Endothelial cell of umbilical vein (primary cell): ENCODE measurements around the gene KCNB1. TPM values are rescaled to one million over a fixed set of nuclear protein-coding genes. Genes with fewer than 3 reads are reported as not detected.

Experiments used
- BruUV-seq: library from RNA; stranded (reverse); fragments of 400-500 nt; replicated peaks from 2 replicates; lab custom pipeline; 2021; lab: Mats Ljungman, UMichigan
- CTCF ChIA-PET: fragments of 300-600, 350-600 bp; sonication (Branson Sonifier 250); formaldehyde crosslinking; loops from one replicate; lab custom pipeline; 2021; ENCODE audit warnings: antibody characterized with exemption, inconsistent platforms; lab: Charles Lee
- POLR2A ChIA-PET: fragments of 300-600, 350-600 bp; sonication (Branson Sonifier 250); formaldehyde crosslinking; loops from one replicate; lab custom pipeline; 2021; ENCODE audit warnings: antibody characterized with exemption, inconsistent platforms; lab: Charles Lee
- DNase-seq: peaks from one replicate; pipeline ENCODE4 v3.0.0-alpha.2; 2011; ENCODE audit warnings: low read depth, low spot score
- FAIRE-seq: peaks from 2 replicates; lab custom pipeline; 2011; peaks lifted over from hg19 to GRCh38; lab: Jason Lieb, UNC
- H2AFZ ChIP-seq: 2 replicates; pipeline ENCODE4 v1.6.0; 2012; ENCODE audit warnings: low read depth, low read length, control low read depth, inconsistent platforms
- H3K27ac ChIP-seq: 2 replicates; pipeline ENCODE4 v1.5.1; 2011; ENCODE audit warnings: low read depth, mild to moderate bottlenecking, control low read depth, low read length, moderate library complexity; ENCODE audit not compliant: insufficient read depth
- H3K27me3 ChIP-seq, 2 experiments: 2 replicates each; pipeline versions ENCODE4 v1.6.0 to v1.6.1; 2011; ENCODE audit warnings: low read length in 2 of 2, mixed read lengths in 1 of 2; ENCODE audit not compliant: control insufficient read depth in 2 of 2, insufficient read depth in 2 of 2
- H3K36me3 ChIP-seq, 2 experiments: 2 replicates in 1 of 2; 3 replicates in 1 of 2; pipeline ENCODE4 v1.5.1; 2011; ENCODE audit warnings: low read length in 2 of 2, mild to moderate bottlenecking in 1 of 2, moderate library complexity in 1 of 2; ENCODE audit not compliant: control insufficient read depth in 2 of 2, insufficient read depth in 2 of 2; ENCODE audit errors: extremely low read depth in 1 of 2
- H3K4me1 ChIP-seq: 3 replicates; pipeline ENCODE4 v1.5.1; 2011; ENCODE audit warnings: mild to moderate bottlenecking, low read length; ENCODE audit not compliant: control insufficient read depth, insufficient read depth; ENCODE audit errors: extremely low read depth
- H3K4me2 ChIP-seq: 2 replicates; pipeline ENCODE4 v1.6.1; 2011; ENCODE audit warnings: low read length, control low read depth, mixed read lengths; ENCODE audit not compliant: insufficient read depth
- H3K4me3 ChIP-seq, 3 experiments: fragments of 200-600 bp in 1 of 3; sonication (generic), shearing (Covaris generic) in 1 of 3; replicated peaks in 1 of 3; 2 replicates each; pipeline ENCODE4 v1.5.1; 2011 to 2016; ENCODE audit warnings: control low read depth in 3 of 3, low read length in 3 of 3, mild to moderate bottlenecking in 2 of 3, inconsistent platforms in 1 of 3, low read depth in 1 of 3, moderate library complexity in 1 of 3; ENCODE audit not compliant: insufficient read depth in 1 of 3
- H3K79me2 ChIP-seq: 2 replicates; pipeline ENCODE4 v1.6.0; 2012; ENCODE audit warnings: low read length, inconsistent platforms; ENCODE audit not compliant: control insufficient read depth, insufficient read depth
- H3K9ac ChIP-seq: replicated peaks from 2 replicates; pipeline ENCODE3; 2011; ENCODE audit warnings: low read length, control low read depth; ENCODE audit not compliant: insufficient read depth; ENCODE audit errors: extremely low read depth
- H3K9me1 ChIP-seq: replicated peaks from 3 replicates; pipeline ENCODE4 v1.6.0; 2011; ENCODE audit warnings: mild to moderate bottlenecking, low read length; ENCODE audit not compliant: control insufficient read depth, insufficient read depth; ENCODE audit errors: extremely low read depth
- H3K9me3 ChIP-seq: replicated peaks from 2 replicates; pipeline ENCODE4 v1.5.1; 2012; ENCODE audit warnings: low read length, inconsistent platforms; ENCODE audit not compliant: control insufficient read depth, insufficient read depth
- H4K20me1 ChIP-seq: replicated peaks from 2 replicates; pipeline ENCODE3; 2011; ENCODE audit warnings: mild to moderate bottlenecking, low read length; ENCODE audit not compliant: control insufficient read depth, insufficient read depth; ENCODE audit errors: extremely low read depth
- EZH2 ChIP-seq: IDR thresholded peaks from 2 replicates; pipeline ENCODE4 v1.6.1; 2012; ENCODE audit warnings: borderline replicate concordance, low read depth, mild to moderate bottlenecking, moderate library complexity, low read length, inconsistent platforms; ENCODE audit not compliant: severe bottlenecking
- FOS ChIP-seq: IDR thresholded peaks from 2 replicates; pipeline ENCODE4 v1.6.1; 2011; ENCODE audit warnings: mild to moderate bottlenecking, low read length, moderate library complexity, borderline replicate concordance; ENCODE audit not compliant: insufficient read depth
- GATA2 ChIP-seq: IDR thresholded peaks from 2 replicates; pipeline ENCODE4 v1.7.0; 2011; ENCODE audit warnings: low read depth, mild to moderate bottlenecking, moderate library complexity, mixed read lengths, low read length; ENCODE audit not compliant: insufficient read length, insufficient read depth
- JUN ChIP-seq: IDR thresholded peaks from 2 replicates; pipeline ENCODE4 v1.6.1; 2011; ENCODE audit warnings: borderline replicate concordance, low read depth; ENCODE audit not compliant: insufficient read length, insufficient read depth
- MYC ChIP-seq: IDR thresholded peaks from one replicate; pipeline ENCODE4 v1.6.1; 2011; ENCODE audit warnings: mild to moderate bottlenecking, low read depth, low read length
- POLR2A ChIP-seq: IDR thresholded peaks from 2 replicates; pipeline ENCODE4 v1.6.1; 2012; ENCODE audit warnings: low read depth, mild to moderate bottlenecking, control low read depth, low read length
- POLR2AphosphoS5 ChIP-seq: IDR thresholded peaks from 2 replicates; pipeline ENCODE4 v1.6.1; 2012; ENCODE audit warnings: low read depth, mild to moderate bottlenecking, control low read depth, low read length, moderate library complexity; ENCODE audit not compliant: insufficient read depth
- dilution Hi-C: fragments of 300-500 bp; cut with MboI; formaldehyde crosslinking; loops from one replicate; pipeline ENCODE4 v1.15.0; 2019; ENCODE audit warnings: low sequenced_read_pairs; ENCODE audit not compliant: extremely low pct_ligation_motif_present
- intact Hi-C: fragments of 100-400 bp; cut with micrococcal nuclease; formaldehyde crosslinking; loops from one replicate; pipeline ENCODE4 v1.10.0; 2022
- polyA plus RNA-seq, 4 experiments: library from polyadenylated mRNA; depleted of rRNA in 3 of 4; stranded (reverse) in 3 of 4; unstranded in 1 of 4; fragments of >200 nt; gene quantifications; 2 replicates each; pipeline versions ENCODE4 v1.2.1 to v1.2.3, GENCODE V29; 2011 to 2012; ENCODE audit warnings: missing spikeins in 1 of 4
- total RNA-seq: library from RNA; stranded (reverse); gene quantifications from 2 replicates; pipeline ENCODE4 v1.2.3, GENCODE V29; 2021
- TF ChIP-seq, protein P1 (sequence below): IDR thresholded peaks from 2 replicates; pipeline ENCODE4 v1.6.1; 2011; ENCODE audit not compliant: insufficient read depth, insufficient read length
- TF ChIP-seq, protein P2 (sequence below), 2 donors: IDR thresholded peaks; 1 replicate in 1 of 2; 2 replicates in 1 of 2; pipeline ENCODE4 v1.5.1; 2011; ENCODE audit warnings: low read length in 2 of 2, mild to moderate bottlenecking in 2 of 2, moderate library complexity in 2 of 2, control low read depth in 1 of 2, inconsistent platforms in 1 of 2, low read depth in 1 of 2; ENCODE audit not compliant: insufficient read depth in 1 of 2; ENCODE audit errors: extremely low read depth in 1 of 2

Gene KCNB1
- total and polyA plus RNA-seq, 2 donors (not counting 3 experiments of a cell fraction or from before 2014, with no cell fraction given): not detected

DNA sequence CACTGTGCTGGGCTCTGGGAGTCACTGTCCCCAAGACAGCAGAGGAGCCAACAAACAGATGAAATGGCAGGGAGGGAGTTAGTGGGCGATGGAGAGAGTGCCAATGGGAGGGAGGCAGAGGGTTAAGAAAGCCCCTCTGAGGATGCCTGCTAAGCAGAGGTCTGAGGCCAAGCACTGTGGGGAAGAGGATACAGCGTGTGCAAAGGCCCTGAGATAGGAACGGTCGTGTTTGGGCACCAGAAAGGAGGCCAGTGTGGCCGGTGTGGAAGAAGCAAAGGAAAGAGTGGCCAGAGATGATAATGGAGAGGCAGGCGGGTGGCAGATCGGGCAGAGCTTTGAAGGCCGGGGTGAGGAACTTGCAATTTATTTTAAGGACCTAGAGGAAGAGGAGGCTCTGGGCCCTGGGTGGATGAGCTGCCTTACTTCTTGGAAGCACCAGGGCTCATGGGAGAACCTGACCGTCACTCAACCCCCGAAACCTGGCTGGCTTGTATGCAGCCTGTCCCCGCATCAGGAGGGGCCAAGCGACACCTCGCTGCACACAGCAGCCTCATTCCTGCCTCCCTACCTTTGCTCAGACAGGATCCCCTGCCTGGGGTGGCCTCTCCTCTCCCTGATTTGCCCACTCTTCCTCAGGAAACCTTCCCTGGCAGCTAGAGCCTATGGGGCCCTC lies 73.0 kb downstream of the KCNB1 start:
- DNase-seq (no peak), FAIRE-seq (no peak)
- no peaks in the 10 kb centered on the region for H4K20me1 ChIP-seq
- H3K9me3 ChIP-seq: no peaks in the 10 kb centered on the region
- TF ChIP-seq FOS: no peak
- no peak for TF ChIP-seq EZH2
- TF ChIP-seq, protein P1, sequence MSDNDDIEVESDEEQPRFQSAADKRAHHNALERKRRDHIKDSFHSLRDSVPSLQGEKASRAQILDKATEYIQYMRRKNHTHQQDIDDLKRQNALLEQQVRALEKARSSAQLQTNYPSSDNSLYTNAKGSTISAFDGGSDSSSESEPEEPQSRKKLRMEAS: no peak
- no peak for TF ChIP-seq JUN
- TF ChIP-seq, protein P2, sequence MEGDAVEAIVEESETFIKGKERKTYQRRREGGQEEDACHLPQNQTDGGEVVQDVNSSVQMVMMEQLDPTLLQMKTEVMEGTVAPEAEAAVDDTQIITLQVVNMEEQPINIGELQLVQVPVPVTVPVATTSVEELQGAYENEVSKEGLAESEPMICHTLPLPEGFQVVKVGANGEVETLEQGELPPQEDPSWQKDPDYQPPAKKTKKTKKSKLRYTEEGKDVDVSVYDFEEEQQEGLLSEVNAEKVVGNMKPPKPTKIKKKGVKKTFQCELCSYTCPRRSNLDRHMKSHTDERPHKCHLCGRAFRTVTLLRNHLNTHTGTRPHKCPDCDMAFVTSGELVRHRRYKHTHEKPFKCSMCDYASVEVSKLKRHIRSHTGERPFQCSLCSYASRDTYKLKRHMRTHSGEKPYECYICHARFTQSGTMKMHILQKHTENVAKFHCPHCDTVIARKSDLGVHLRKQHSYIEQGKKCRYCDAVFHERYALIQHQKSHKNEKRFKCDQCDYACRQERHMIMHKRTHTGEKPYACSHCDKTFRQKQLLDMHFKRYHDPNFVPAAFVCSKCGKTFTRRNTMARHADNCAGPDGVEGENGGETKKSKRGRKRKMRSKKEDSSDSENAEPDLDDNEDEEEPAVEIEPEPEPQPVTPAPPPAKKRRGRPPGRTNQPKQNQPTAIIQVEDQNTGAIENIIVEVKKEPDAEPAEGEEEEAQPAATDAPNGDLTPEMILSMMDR (IDR thresholded peaks at IDR 0.05; ENCODE audit: extremely low read depth in 1 of 2, insufficient read depth in 1 of 2, low read depth in 1 of 2, low read length in 2 of 2): no peak
- no peak for TF ChIP-seq POLR2AphosphoS5
- TF ChIP-seq MYC: no peak
- no peak for TF ChIP-seq GATA2
- no peak for TF ChIP-seq POLR2A
- no peaks in the 10 kb centered on the region for H3K79me2 ChIP-seq
- dilution Hi-C loops (no loop called here), intact Hi-C loops (no loop called here)
- BruUV-seq: no TSS peak
- no peak overlapping the region for H3K4me3 ChIP-seq
- no peaks in the 10 kb centered on the region for H3K9me1 ChIP-seq
- POLR2A ChIA-PET: no interaction called here
- no peak overlapping the region for H3K4me2 ChIP-seq
- no peak overlapping the region for H3K9ac ChIP-seq
- no peaks in the 10 kb centered on the region for H3K4me1 ChIP-seq
- no peak overlapping the region for H3K27ac ChIP-seq
- H3K36me3 ChIP-seq: no peaks in the 10 kb centered on the region
- no peak overlapping the region for H2AFZ ChIP-seq
- peaks cover 7 to 9% of the 10 kb centered on the region in 2 experiments for H3K27me3 ChIP-seq
- CTCF ChIA-PET: no interaction called here
